Panc1 (cell line): Measurements from ENCODE around the gene RANGAP1. TPM values are rescaled to one million over a fixed set of nuclear protein-coding genes. Genes with fewer than 3 reads are reported as not detected.

ENCODE experiments used
- ATAC-seq: fragments of 200-7000 bp; cut with Tn5 transposase; 2 replicates; pipeline ENCODE4 v1.9.1; 2020; ENCODE audit warnings: mild to moderate bottlenecking, moderate library complexity
- BruUV-seq: library from RNA; stranded (reverse); fragments of 400-500 nt; replicated peaks from 2 replicates; lab custom pipeline; 2021; lab: Mats Ljungman, UMichigan
- CTCF ChIA-PET: fragments of 300-600 bp; sonication (Branson Sonifier 250); formaldehyde crosslinking; loops from one replicate; lab custom pipeline; 2022; ENCODE audit warnings: antibody characterized with exemption; lab: Charles Lee
- POLR2A ChIA-PET: fragments of 300-600 bp; sonication (Branson Sonifier 250); formaldehyde crosslinking; loops from one replicate; lab custom pipeline; 2022; ENCODE audit warnings: antibody characterized with exemption; lab: Charles Lee
- DNase-seq: peaks from one replicate; pipeline ENCODE4 v3.0.0-alpha.2; 2010; ENCODE audit warnings: low read depth, low spot score
- H3K27ac ChIP-seq: 2 replicates; pipeline ENCODE4 v1.5.1; 2011; ENCODE audit warnings: mild to moderate bottlenecking, low read length, inconsistent platforms
- H3K27me3 ChIP-seq: fragments of 200-500 bp; sonication (Bioruptor generic); 2 replicates; pipeline ENCODE4 v1.6.0; 2014; ENCODE audit warnings: low read length, inconsistent platforms; ENCODE audit not compliant: control insufficient read depth, insufficient read depth
- H3K36me3 ChIP-seq: fragments of 200-500 bp; sonication (Bioruptor generic); 2 replicates; pipeline ENCODE4 v1.5.1; 2014; ENCODE audit warnings: inconsistent platforms, mild to moderate bottlenecking, low read length, moderate library complexity; ENCODE audit not compliant: control insufficient read depth, insufficient read depth
- H3K4me1 ChIP-seq: 2 replicates; pipeline ENCODE4 v1.5.1; 2011; ENCODE audit warnings: inconsistent platforms, mild to moderate bottlenecking, low read length, moderate library complexity; ENCODE audit not compliant: control insufficient read depth, insufficient read depth
- H3K4me3 ChIP-seq, 2 experiments: 2 replicates each; pipeline ENCODE4 v1.5.1; 2011 to 2012; ENCODE audit warnings: low read depth in 2 of 2, low read length in 2 of 2, mild to moderate bottlenecking in 2 of 2, inconsistent platforms in 1 of 2, moderate library complexity in 1 of 2
- H3K9me3 ChIP-seq: fragments of 200-500 bp; sonication (Bioruptor generic); 2 replicates; pipeline ENCODE4 v1.5.1; 2014; ENCODE audit warnings: low read depth, mild to moderate bottlenecking, inconsistent platforms, low read length, moderate library complexity; ENCODE audit not compliant: control insufficient read depth, insufficient read depth
- POLR2AphosphoS5 ChIP-seq: IDR thresholded peaks from 2 replicates; pipeline ENCODE4 v1.6.1; 2012; ENCODE audit warnings: mild to moderate bottlenecking, low read depth, low read length, moderate library complexity
- SIN3A ChIP-seq: IDR thresholded peaks from 2 replicates; pipeline ENCODE4 v1.6.1; 2012; ENCODE audit warnings: low read depth, mild to moderate bottlenecking, low read length, moderate library complexity, borderline replicate concordance; ENCODE audit not compliant: insufficient read depth
- TCF7L2 ChIP-seq: IDR thresholded peaks from 2 replicates; pipeline ENCODE4 v1.6.1; 2011; ENCODE audit warnings: mild to moderate bottlenecking, low read depth, low read length, inconsistent platforms
- in situ Hi-C: cut with HindIII; loops from 2 replicates; pipeline ENCODE4 v1.10.0; 2016; ENCODE audit warnings: low sequenced_read_pairs, low pct_unique_long_range_greater_than_20kb
- intact Hi-C: fragments of 100-400 bp; cut with micrococcal nuclease; formaldehyde crosslinking; loops from one replicate; pipeline ENCODE4 v1.10.0; 2022; ENCODE audit not compliant: unreplicated experiment
- total RNA-seq: library from RNA; stranded (reverse); gene quantifications from one replicate; pipeline ENCODE4 v1.2.1, GENCODE V29; 2021; ENCODE audit not compliant: unreplicated experiment
- TF ChIP-seq, protein P1 (sequence below), 2 experiments: IDR thresholded peaks; 2 replicates each; pipeline ENCODE4 v1.6.1; 2011 to 2012; ENCODE audit warnings: low read depth in 2 of 2, control low read depth in 1 of 2, low read length in 1 of 2, mild to moderate bottlenecking in 1 of 2, moderate library complexity in 1 of 2; ENCODE audit not compliant: insufficient read depth in 1 of 2
- TF ChIP-seq, protein P2 (sequence below): fragments of 450-650 bp; IDR thresholded peaks from 2 replicates; pipeline ENCODE4 v1.5.1; 2017; ENCODE audit warnings: mild to moderate bottlenecking

The RANGAP1 gene
- total RNA-seq, 1 experiment from 2014 or later: 140 TPM

DNA sequence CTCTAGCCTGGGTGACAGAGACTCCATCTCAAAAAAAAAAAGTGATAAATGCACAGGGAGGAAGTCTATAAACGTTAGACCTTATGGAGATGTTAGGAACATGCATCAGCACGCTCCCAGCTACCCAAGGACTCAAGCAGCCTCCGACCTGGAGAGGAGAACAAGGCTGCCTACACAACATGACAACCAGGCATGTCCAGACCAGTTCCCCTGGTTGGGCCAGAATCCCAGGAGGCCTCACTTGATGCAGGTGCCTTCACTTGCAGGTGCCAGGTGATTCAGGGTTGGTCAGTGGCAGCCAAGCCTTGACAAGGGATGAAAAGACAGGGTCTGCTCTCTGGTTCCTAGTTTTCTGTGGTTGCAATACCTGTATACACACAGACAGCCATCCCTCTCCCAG is 5.9 kb downstream of the RANGAP1 start:
- Histone ChIP-seq H3K36me3 (peaks cover 12% of the 10 kb centered on the region), H3K4me3 (no peak overlapping the region), H3K27me3 (no peaks in the 10 kb centered on the region), H3K9me3 (no peaks in the 10 kb centered on the region), H3K27ac (no peak overlapping the region), H3K4me1 (peaks cover 15% of the 10 kb centered on the region; the same call in 1 of the 2 replicates)
- POLR2A ChIA-PET: interaction anchor here (0.7 kb wide), 2 partner anchors 8 to 63 kb away, joined by 3 to 8 read pairs; no protein-coding TSS in a partner anchor
- CTCF ChIA-PET: no interaction called here
- BruUV-seq: no TSS peak
- TF ChIP-seq, protein P1, sequence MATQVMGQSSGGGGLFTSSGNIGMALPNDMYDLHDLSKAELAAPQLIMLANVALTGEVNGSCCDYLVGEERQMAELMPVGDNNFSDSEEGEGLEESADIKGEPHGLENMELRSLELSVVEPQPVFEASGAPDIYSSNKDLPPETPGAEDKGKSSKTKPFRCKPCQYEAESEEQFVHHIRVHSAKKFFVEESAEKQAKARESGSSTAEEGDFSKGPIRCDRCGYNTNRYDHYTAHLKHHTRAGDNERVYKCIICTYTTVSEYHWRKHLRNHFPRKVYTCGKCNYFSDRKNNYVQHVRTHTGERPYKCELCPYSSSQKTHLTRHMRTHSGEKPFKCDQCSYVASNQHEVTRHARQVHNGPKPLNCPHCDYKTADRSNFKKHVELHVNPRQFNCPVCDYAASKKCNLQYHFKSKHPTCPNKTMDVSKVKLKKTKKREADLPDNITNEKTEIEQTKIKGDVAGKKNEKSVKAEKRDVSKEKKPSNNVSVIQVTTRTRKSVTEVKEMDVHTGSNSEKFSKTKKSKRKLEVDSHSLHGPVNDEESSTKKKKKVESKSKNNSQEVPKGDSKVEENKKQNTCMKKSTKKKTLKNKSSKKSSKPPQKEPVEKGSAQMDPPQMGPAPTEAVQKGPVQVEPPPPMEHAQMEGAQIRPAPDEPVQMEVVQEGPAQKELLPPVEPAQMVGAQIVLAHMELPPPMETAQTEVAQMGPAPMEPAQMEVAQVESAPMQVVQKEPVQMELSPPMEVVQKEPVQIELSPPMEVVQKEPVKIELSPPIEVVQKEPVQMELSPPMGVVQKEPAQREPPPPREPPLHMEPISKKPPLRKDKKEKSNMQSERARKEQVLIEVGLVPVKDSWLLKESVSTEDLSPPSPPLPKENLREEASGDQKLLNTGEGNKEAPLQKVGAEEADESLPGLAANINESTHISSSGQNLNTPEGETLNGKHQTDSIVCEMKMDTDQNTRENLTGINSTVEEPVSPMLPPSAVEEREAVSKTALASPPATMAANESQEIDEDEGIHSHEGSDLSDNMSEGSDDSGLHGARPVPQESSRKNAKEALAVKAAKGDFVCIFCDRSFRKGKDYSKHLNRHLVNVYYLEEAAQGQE (IDR thresholded peaks at IDR 0.05; ENCODE audit: insufficient read depth in 1 of 2, low read depth in 2 of 2, low read length in 1 of 2): no peak
- TF ChIP-seq, protein P2, sequence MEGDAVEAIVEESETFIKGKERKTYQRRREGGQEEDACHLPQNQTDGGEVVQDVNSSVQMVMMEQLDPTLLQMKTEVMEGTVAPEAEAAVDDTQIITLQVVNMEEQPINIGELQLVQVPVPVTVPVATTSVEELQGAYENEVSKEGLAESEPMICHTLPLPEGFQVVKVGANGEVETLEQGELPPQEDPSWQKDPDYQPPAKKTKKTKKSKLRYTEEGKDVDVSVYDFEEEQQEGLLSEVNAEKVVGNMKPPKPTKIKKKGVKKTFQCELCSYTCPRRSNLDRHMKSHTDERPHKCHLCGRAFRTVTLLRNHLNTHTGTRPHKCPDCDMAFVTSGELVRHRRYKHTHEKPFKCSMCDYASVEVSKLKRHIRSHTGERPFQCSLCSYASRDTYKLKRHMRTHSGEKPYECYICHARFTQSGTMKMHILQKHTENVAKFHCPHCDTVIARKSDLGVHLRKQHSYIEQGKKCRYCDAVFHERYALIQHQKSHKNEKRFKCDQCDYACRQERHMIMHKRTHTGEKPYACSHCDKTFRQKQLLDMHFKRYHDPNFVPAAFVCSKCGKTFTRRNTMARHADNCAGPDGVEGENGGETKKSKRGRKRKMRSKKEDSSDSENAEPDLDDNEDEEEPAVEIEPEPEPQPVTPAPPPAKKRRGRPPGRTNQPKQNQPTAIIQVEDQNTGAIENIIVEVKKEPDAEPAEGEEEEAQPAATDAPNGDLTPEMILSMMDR: no peak
- TF ChIP-seq TCF7L2: no peak
- no peak for TF ChIP-seq POLR2AphosphoS5
- TF ChIP-seq SIN3A: no peak
- in situ Hi-C loops (no loop called here), intact Hi-C loops (no loop called here)
- DNase-seq: no peak
- ATAC-seq: no peak

DNA sequence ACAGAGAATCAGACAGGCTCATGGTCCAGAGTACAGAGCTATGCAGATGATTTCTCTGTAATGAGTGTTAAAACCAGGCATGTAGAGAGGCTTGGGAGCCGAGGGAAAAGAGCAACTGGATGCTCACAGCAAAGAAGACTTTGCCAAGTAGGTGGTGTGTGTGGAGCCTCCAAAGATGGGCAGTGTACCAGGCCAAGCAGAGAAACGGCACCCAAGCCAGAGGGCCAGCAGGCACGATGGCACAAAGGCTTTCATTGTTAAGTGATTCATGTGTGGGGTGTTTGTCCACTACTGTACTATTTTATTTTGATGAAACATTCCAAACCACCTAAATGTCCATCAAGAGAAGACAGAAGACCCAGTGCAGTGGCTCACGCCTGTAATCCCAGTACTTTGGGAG is 11.1 kb downstream of the RANGAP1 start:
- POLR2A ChIA-PET: interaction anchor here (0.6 kb wide), 2 partner anchors 34 to 68 kb away, joined by 5 to 12 read pairs; no protein-coding TSS in a partner anchor
- Histone ChIP-seq H3K27me3 (no peaks in the 10 kb centered on the region), H3K9me3 (no peaks in the 10 kb centered on the region), H3K36me3 (peaks cover 15% of the 10 kb centered on the region), H3K4me1 (no peaks in the 10 kb centered on the region), H3K27ac (no peak overlapping the region), H3K4me3 (no peak overlapping the region)
- in situ Hi-C loops (no loop called here), intact Hi-C loops (no loop called here)
- no peak for DNase-seq
- BruUV-seq: no TSS peak
- no peak; the same call in 1 of the 2 replicates for ATAC-seq
- CTCF ChIA-PET: no interaction called here
- TF ChIP-seq POLR2AphosphoS5 (no peak), TCF7L2 (no peak), SIN3A (no peak)
- TF ChIP-seq, protein P2: no peak
- TF ChIP-seq, protein P1 (IDR thresholded peaks at IDR 0.05; ENCODE audit: insufficient read depth in 1 of 2, low read depth in 2 of 2, low read length in 1 of 2): no peak
